NCI-H1048 (cell line): ENCODE measurements around the gene TNN.
A peak's percentile ranks its signal among the peaks of the same experiment; 100 is the strongest.

Experiments used
- DNase-seq: peaks from one replicate; lab custom pipeline; 2025; lab: John Stamatoyannopoulos, UW

TNN gene

DNA sequence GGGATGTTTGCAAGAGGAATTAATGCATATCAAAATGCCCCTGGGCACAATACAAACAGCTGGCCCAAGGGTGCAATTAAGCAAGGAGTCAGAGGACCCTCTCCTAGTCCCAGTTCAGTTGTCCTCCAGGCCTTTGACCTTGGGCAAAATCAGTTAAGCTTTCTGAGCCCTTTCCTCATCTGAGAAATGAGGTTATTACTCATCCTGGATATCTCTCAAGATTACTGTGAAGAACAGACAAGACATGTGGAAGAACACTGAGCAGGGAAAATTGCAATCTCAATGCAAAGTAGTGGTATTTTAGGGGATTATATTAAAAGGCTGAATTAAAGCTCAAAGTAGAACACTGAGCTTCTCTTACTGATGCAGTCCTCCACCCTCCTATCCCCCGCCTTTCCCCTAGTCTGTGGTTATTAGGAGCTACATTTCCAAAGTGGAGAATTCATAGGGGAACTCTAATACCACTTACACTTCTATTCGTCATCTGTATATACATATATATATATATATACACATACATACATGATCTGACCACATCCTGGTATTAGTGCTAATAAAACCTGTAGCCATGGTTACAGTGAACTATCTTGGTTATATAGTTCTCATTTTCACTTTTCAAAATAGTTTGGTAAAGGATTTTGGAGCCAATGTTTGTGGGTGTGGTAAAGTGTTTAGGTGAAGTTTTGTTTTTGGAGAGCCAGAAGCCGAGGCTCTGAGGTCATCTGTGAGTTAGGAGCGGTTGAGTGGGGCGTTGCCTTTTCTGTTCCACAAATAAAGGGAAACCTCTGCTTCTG, 106.9 kb downstream of the TNN start:
- DNase-seq: no peak

- DNase-seq: no peak
Observed at GRCh38 chr1:175176246-175176645, 108.6 kb downstream of the TNN start.

- no peak for DNase-seq
Observed at GRCh38 chr1:175178056-175178455, 110.4 kb downstream of the TNN start.

DNA sequence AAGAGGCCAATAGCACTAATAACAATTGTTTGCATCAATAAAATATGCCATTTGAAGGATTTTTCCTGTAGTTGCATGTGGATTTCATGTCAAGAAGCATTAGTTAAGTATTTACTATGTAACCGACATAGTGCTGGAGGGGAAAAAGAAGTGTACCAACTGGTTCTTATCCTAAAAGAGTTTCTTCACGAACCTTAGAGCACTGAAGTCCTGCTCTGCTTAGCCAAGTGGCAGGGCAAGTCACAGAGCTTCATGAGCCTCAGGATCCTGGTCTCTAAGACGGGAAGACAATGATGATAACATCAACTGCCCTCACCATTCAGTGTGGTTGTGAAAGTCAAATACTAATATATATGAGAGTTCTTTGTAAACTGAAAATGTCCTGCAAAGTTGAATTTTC, 110.8 kb downstream of the TNN start:
- no peak for DNase-seq

GRCh38 chr1:175179837-175180590, 112.4 kb downstream of the TNN start:
- DNase-seq: no peak

- DNase-seq: no peak
Observed at GRCh38 chr1:175182201-175182746, 114.6 kb downstream of the TNN start.

GRCh38 chr1:175183586-175183985, 116.0 kb downstream of the TNN start:
- DNase-seq: no peak

- no peak for DNase-seq
Observed at GRCh38 chr1:175185903-175186302, 118.3 kb downstream of the TNN start.

DNA sequence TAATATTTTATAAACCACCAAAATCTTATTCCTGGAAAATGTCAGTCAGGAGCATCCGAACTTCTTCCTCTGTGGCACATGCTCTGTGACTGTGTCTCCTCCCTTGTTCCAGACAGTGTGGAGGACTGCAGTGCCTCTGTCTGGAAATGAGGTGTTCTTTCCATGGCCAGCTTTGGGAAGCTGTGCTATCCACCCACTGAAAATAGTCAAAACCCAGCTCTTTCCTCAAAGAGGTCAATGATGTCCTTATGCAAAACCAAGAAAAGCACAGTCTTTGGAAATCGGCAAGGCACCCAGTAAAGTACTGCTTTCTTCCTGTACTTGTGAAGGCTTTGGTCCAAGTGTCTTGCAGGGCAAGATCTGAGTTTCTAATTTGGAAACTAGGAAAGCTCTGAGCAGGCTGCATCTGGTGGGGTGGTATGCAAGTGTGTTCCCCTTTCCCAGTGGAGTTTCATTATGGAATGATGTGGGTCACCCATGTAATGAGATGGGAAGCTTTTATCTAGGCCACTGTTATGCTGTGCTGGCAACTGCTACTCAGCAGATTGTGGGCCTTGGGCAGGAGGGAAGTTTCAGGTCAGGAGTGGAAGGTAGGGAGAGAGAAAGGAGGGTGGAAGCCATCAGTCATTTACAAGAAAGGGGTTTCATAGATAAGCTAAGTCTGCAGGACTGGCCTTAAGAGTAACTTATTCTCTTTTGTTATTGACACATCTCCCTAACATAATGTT, 119.0 kb downstream of the TNN start:
- DNase-seq: no peak

GRCh38 chr1:175188936-175189335, 121.3 kb downstream of the TNN start:
- DNase-seq: no peak

GRCh38 chr1:175191659-175192058, 124.0 kb downstream of the TNN start:
- no peak for DNase-seq

GRCh38 chr1:175192111-175192629, 124.5 kb downstream of the TNN start:
- peak; percentile 83 for DNase-seq

GRCh38 chr1:175192630-175193526, 125.2 kb downstream of the TNN start, which contains the start of gene KIAA0040:
TSS of gene KIAA0040 (minus strand) at chr1:175192776. CDS start at chr1:175161013, 31,763 bp downstream.
- peak; percentile 77 for DNase-seq

DNA sequence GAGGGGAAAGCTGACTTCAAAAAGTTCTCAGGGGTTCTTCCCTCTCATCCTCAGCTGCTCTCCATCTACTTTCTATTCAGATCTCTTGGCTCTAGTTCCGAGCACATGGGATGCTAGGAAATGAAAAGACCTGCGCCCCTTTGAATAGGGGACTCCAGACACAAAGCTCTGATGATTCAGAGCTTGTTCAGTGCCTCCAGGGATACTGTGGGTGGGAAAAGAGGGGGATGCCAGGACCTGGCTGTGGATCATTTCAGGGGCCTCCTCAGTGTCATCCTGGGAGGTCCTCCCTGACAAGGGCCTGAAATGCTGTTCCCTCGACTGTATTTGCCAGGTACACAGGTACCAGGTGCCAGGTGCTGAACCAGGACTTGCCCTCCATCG, 125.9 kb downstream of the TNN start:
- no peak for DNase-seq

DNA sequence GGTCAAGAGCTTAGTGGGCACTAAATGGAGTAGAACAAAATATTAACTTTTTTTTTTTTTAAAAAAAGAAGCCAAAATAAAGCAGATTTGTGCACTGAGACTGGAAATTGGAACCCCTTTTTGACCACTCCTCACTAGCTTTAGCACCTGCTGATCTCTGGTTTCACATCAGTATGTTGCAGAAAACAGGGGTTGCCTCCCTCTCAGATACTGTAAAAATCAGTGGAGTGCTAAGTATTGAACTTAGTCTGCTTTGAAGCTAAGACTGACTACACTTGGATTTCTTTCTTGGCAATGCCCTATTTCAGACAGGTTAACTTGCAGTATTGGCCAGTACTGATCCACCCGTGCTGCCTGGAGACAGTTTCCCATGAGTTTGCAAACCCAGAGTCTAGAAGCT, 127.6 kb downstream of the TNN start:
- DNase-seq: no peak

- no peak for DNase-seq
Observed at GRCh38 chr1:175195798-175196197, 128.2 kb downstream of the TNN start.

GRCh38 chr1:175197531-175197930, 129.9 kb downstream of the TNN start:
- peak; percentile 46 for DNase-seq
